Fibroblast of lung (primary cell): ENCODE measurements around the gene CEP120.

Experiments used
- EZH2 ChIP-seq: IDR thresholded peaks from 2 replicates; pipeline ENCODE4 v1.5.1; 2012; ENCODE audit warnings: low read length, control low read depth, mild to moderate bottlenecking; ENCODE audit errors: missing control alignments
- TF ChIP-seq, protein P1 (sequence below), 2 donors: IDR thresholded peaks in 1 of 2; conservative IDR thresholded peaks in 1 of 2; 1 replicate in 1 of 2; 2 replicates in 1 of 2; pipeline ENCODE4 v1.5.1; 2011 to 2012; ENCODE audit warnings: low read length in 2 of 2, control low read depth in 1 of 2, inconsistent platforms in 1 of 2, low read depth in 1 of 2, mild to moderate bottlenecking in 1 of 2

DNA sequence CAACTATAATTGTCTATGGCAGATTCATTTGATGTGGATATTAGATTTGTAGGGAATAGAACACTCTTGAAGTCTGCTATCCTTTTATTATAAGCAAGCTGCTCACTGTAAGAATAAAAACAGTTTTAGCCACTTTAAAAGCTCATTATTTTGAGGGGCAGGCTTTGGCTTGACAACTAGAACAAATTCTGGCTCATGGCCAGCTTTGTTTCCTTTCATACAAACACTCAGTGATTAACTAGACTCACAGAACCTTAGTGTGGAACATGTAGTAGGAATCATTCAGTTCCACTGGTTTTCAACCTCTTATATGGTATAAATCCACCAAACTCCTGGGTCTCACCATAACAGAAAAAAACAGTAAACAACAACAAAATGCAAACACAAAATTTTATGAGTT is 27.4 kb upstream of the CEP120 start:
- TF ChIP-seq, protein P1, sequence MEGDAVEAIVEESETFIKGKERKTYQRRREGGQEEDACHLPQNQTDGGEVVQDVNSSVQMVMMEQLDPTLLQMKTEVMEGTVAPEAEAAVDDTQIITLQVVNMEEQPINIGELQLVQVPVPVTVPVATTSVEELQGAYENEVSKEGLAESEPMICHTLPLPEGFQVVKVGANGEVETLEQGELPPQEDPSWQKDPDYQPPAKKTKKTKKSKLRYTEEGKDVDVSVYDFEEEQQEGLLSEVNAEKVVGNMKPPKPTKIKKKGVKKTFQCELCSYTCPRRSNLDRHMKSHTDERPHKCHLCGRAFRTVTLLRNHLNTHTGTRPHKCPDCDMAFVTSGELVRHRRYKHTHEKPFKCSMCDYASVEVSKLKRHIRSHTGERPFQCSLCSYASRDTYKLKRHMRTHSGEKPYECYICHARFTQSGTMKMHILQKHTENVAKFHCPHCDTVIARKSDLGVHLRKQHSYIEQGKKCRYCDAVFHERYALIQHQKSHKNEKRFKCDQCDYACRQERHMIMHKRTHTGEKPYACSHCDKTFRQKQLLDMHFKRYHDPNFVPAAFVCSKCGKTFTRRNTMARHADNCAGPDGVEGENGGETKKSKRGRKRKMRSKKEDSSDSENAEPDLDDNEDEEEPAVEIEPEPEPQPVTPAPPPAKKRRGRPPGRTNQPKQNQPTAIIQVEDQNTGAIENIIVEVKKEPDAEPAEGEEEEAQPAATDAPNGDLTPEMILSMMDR (conservative IDR thresholded peaks at IDR 0.05 in 1 of 2, IDR thresholded peaks at IDR 0.05 in 1 of 2; ENCODE audit: low read depth in 1 of 2, low read length in 2 of 2): no peak
- TF ChIP-seq EZH2: no peak
